IMR-90 (cell line): ENCODE measurements around the gene IGF1R.

Source experiments
- RAD21 ChIP-seq: IDR thresholded peaks from 2 replicates; pipeline ENCODE4 v1.6.1; 2012; ENCODE audit warnings: low read length, improper control_type of control experiment
- TF ChIP-seq, protein P1 (sequence below): conservative IDR thresholded peaks from 2 replicates; pipeline ENCODE4 v1.5.1; 2012; ENCODE audit warnings: mild to moderate bottlenecking, low read depth, low read length, improper control_type of control experiment

DNA sequence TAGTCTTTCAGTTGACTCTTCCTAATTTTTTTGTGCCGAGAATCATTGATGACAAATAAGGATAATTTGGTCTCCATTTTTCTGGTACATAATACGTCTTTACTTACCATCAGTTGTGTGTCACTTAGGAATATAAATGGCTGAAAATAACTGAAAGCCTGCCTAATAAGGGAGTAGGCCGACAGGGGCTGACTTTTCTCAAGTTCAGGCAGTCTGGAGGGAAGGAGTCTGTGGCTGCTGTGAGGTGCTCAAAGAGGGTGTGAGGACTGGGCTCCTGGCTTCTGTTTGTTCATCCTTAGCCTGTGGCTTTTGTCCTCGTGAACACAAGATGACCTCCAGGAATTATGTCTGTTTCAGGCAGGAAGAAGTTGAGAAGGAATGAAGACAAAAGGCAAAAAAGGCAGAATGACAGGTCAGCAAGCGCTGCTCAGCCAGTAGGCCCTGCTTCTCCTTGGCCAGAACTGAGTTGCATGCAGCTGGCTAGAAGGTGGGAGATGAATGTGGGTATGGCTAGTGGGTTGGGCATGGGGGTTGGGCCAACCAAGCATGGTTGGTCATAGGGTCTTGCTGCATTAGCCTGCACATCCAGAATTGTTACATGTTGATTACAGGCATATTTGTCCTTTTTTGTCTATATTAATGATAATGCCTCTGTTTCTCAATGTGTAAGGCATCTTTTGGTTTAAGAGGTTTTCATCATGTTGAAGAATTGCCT, 29.2 kb downstream of the IGF1R start:
- TF ChIP-seq, protein P1, sequence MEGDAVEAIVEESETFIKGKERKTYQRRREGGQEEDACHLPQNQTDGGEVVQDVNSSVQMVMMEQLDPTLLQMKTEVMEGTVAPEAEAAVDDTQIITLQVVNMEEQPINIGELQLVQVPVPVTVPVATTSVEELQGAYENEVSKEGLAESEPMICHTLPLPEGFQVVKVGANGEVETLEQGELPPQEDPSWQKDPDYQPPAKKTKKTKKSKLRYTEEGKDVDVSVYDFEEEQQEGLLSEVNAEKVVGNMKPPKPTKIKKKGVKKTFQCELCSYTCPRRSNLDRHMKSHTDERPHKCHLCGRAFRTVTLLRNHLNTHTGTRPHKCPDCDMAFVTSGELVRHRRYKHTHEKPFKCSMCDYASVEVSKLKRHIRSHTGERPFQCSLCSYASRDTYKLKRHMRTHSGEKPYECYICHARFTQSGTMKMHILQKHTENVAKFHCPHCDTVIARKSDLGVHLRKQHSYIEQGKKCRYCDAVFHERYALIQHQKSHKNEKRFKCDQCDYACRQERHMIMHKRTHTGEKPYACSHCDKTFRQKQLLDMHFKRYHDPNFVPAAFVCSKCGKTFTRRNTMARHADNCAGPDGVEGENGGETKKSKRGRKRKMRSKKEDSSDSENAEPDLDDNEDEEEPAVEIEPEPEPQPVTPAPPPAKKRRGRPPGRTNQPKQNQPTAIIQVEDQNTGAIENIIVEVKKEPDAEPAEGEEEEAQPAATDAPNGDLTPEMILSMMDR, result no peak
- no peak for TF ChIP-seq RAD21
